ENCODE measurements around the gene KLC1. TPM values are rescaled to one million over a fixed set of nuclear protein-coding genes. Genes with fewer than 3 reads are reported as not detected.
"Not testable (repeated sequence)": the region's sequence is repeated elsewhere in the genome, so short reads cannot be mapped to it uniquely, and the experiment has no call there.

Gene KLC1
- total RNA-seq, 1 experiment from 2014 or later = 216 TPM

- H3K27me3 Mint-ChIP-seq (ENCODE audit: insufficient read depth, unreplicated experiment) = no peaks in the 10 kb centered on the region
- H3K27ac Mint-ChIP-seq (ENCODE audit: low read depth, unreplicated experiment) = no peak overlapping the region
- H3K9me3 Mint-ChIP-seq (ENCODE audit: unreplicated experiment) = no peaks in the 10 kb centered on the region
- POLR2A ChIA-PET = interaction anchor here (0.6 kb wide), 1 partner anchor 148 kb away, joined by 3 read pairs; no protein-coding TSS in a partner anchor
- no peak for DNase-seq (ENCODE audit: unreplicated experiment)
- intact Hi-C loops (cut with micrococcal nuclease) = no loop called here
- no peak for TF ChIP-seq CTCF (IDR thresholded peaks at IDR 0.05; ENCODE audit: unreplicated experiment)
- peaks cover 74% of the 10 kb centered on the region for H3K36me3 Mint-ChIP-seq (ENCODE audit: insufficient read depth, unreplicated experiment)
- H3K4me1 Mint-ChIP-seq (ENCODE audit: insufficient read depth, unreplicated experiment) = peaks cover 5% of the 10 kb centered on the region
- no TSS peak for BruUV-seq (replicated peaks)
- H3K4me3 Mint-ChIP-seq (ENCODE audit: unreplicated experiment) = no peak overlapping the region
- CTCF ChIA-PET = interaction anchor here (0.6 to 0.8 kb wide), 2 partner anchors 121 to 1094 kb away, joined by 4 read pairs; no protein-coding TSS in a partner anchor
Observed at GRCh38 chr14:103688441-103688840, 59.4 kb downstream of the KLC1 start.

- ChIA-PET CTCF (interaction anchor here (0.6 kb wide), 1 partner anchor 1095 kb away, joined by 4 read pairs; no protein-coding TSS in a partner anchor), POLR2A (interaction anchor here (0.6 to 0.7 kb wide), 2 partner anchors 148 to 169 kb away, joined by 3 read pairs; no protein-coding TSS in a partner anchor)
- H3K4me3 Mint-ChIP-seq (ENCODE audit: unreplicated experiment) = no peak overlapping the region
- intact Hi-C loops (cut with micrococcal nuclease) = no loop called here
- no peaks in the 10 kb centered on the region for H3K9me3 Mint-ChIP-seq (ENCODE audit: unreplicated experiment)
- no peak overlapping the region for H3K27ac Mint-ChIP-seq (ENCODE audit: low read depth, unreplicated experiment)
- peaks cover 9% of the 10 kb centered on the region for H3K4me1 Mint-ChIP-seq (ENCODE audit: insufficient read depth, unreplicated experiment)
- no TSS peak for BruUV-seq (replicated peaks)
- no peak for DNase-seq (ENCODE audit: unreplicated experiment)
- TF ChIP-seq CTCF (IDR thresholded peaks at IDR 0.05; ENCODE audit: unreplicated experiment) = no peak
- no peaks in the 10 kb centered on the region for H3K27me3 Mint-ChIP-seq (ENCODE audit: insufficient read depth, unreplicated experiment)
- peaks cover 78% of the 10 kb centered on the region for H3K36me3 Mint-ChIP-seq (ENCODE audit: insufficient read depth, unreplicated experiment)
Observed at GRCh38 chr14:103688906-103689902, 60.2 kb downstream of the KLC1 start.

- no peak overlapping the region for H3K27ac Mint-ChIP-seq (ENCODE audit: low read depth, unreplicated experiment)
- no peak for DNase-seq (ENCODE audit: unreplicated experiment)
- intact Hi-C loops (cut with micrococcal nuclease) = no loop called here
- H3K36me3 Mint-ChIP-seq (ENCODE audit: insufficient read depth, unreplicated experiment) = peaks cover 78% of the 10 kb centered on the region
- no peaks in the 10 kb centered on the region for H3K27me3 Mint-ChIP-seq (ENCODE audit: insufficient read depth, unreplicated experiment)
- peaks cover 9% of the 10 kb centered on the region for H3K4me1 Mint-ChIP-seq (ENCODE audit: insufficient read depth, unreplicated experiment)
- TF ChIP-seq CTCF (IDR thresholded peaks at IDR 0.05; ENCODE audit: unreplicated experiment) = no peak
- ChIA-PET POLR2A (no interaction called here), CTCF (interaction anchor here (1.5 kb wide), 1 partner anchor 10 kb away, joined by 6 read pairs; no protein-coding TSS in a partner anchor)
- no TSS peak for BruUV-seq (replicated peaks)
- no peak overlapping the region for H3K4me3 Mint-ChIP-seq (ENCODE audit: unreplicated experiment)
- no peaks in the 10 kb centered on the region for H3K9me3 Mint-ChIP-seq (ENCODE audit: unreplicated experiment)
Observed at GRCh38 chr14:103690332-103690731, 61.3 kb downstream of the KLC1 start.

GRCh38 chr14:103691655-103692054 lies 62.6 kb downstream of the KLC1 start:
- peaks cover 13% of the 10 kb centered on the region for H3K4me1 Mint-ChIP-seq (ENCODE audit: insufficient read depth, unreplicated experiment)
- ChIA-PET POLR2A (interaction anchor here (1.0 to 1.4 kb wide), 2 partner anchors 11 to 20 kb away, joined by 3 to 5 read pairs; no protein-coding TSS in a partner anchor), CTCF (interaction anchor here (0.5 to 1.5 kb wide), 3 partner anchors 12 to 121 kb away, joined by 3 to 6 read pairs (median 3); no protein-coding TSS in a partner anchor)
- intact Hi-C loops (cut with micrococcal nuclease); H3K9me3 Mint-ChIP-seq (ENCODE audit: unreplicated experiment); H3K27ac Mint-ChIP-seq (ENCODE audit: low read depth, unreplicated experiment); BruUV-seq (replicated peaks); DNase-seq (ENCODE audit: unreplicated experiment); H3K27me3 Mint-ChIP-seq (ENCODE audit: insufficient read depth, unreplicated experiment); H3K4me3 Mint-ChIP-seq (ENCODE audit: unreplicated experiment): not testable (repeated sequence)
- H3K36me3 Mint-ChIP-seq (ENCODE audit: insufficient read depth, unreplicated experiment) = peaks cover 80% of the 10 kb centered on the region

All from MCF 10A (cell line).